CD14-positive monocyte (primary cell): ENCODE measurements around the gene SESN2. TPM values are rescaled to one million over a fixed set of nuclear protein-coding genes. Genes with fewer than 3 reads are reported as not detected.

Experiments used
- DNase-seq, 3 donors: peaks; one replicate each; pipeline ENCODE4 v3.0.0-alpha.2; 2011 to 2022
- H2AFZ ChIP-seq: 2 replicates; pipeline ENCODE4 v1.6.0; 2012; ENCODE audit warnings: mild to moderate bottlenecking, low read depth, low read length, inconsistent platforms; ENCODE audit not compliant: insufficient read depth, poor library complexity, severe bottlenecking
- H3K27ac ChIP-seq, 2 donors: 1 replicate in 1 of 2; 2 replicates in 1 of 2; pipeline ENCODE4 v1.5.1; 2012 to 2013; ENCODE audit warnings: low read length in 2 of 2, control low read depth in 1 of 2, inconsistent platforms in 1 of 2, low read depth in 1 of 2, mild to moderate bottlenecking in 1 of 2
- H3K27me3 ChIP-seq, 2 donors: one replicate each; pipeline versions ENCODE4 v1.6.0 to v1.6.1; 2011 to 2013; ENCODE audit warnings: low read length in 2 of 2; ENCODE audit not compliant: control insufficient read depth in 2 of 2, insufficient read depth in 2 of 2
- H3K36me3 ChIP-seq, 2 donors: replicated peaks in 1 of 2; 1 replicate in 1 of 2; 2 replicates in 1 of 2; pipeline versions ENCODE4 v1.5.1 to v1.6.1; 2012 to 2013; ENCODE audit warnings: low read length in 2 of 2, control low read depth in 1 of 2, inconsistent platforms in 1 of 2, mild to moderate bottlenecking in 1 of 2; ENCODE audit not compliant: insufficient read depth in 2 of 2, control insufficient read depth in 1 of 2
- H3K4me1 ChIP-seq, 2 donors: 1 replicate in 1 of 2; 2 replicates in 1 of 2; pipeline versions ENCODE4 v1.5.1 to v1.6.1; 2012 to 2013; ENCODE audit warnings: low read length in 2 of 2, control low read depth in 1 of 2, inconsistent platforms in 1 of 2, mild to moderate bottlenecking in 1 of 2, moderate library complexity in 1 of 2; ENCODE audit not compliant: insufficient read depth in 2 of 2, control insufficient read depth in 1 of 2
- H3K4me2 ChIP-seq: replicated peaks from 2 replicates; pipeline ENCODE3; 2012; ENCODE audit warnings: low read length, moderate library complexity, mild to moderate bottlenecking; ENCODE audit not compliant: poor library complexity, severe bottlenecking; ENCODE audit errors: extremely low read depth
- H3K4me3 ChIP-seq, 3 experiments: fragments of 200-600 bp in 1 of 3; sonication (generic) in 1 of 3; replicated peaks in 1 of 3; 1 replicate in 2 of 3; 2 replicates in 1 of 3; pipeline ENCODE4 v1.5.1; 2011 to 2013; ENCODE audit warnings: low read length in 3 of 3, mild to moderate bottlenecking in 3 of 3, control low read depth in 2 of 3, low read depth in 2 of 3, inconsistent platforms in 1 of 3, moderate library complexity in 1 of 3
- H3K79me2 ChIP-seq: 2 replicates; pipeline ENCODE4 v1.6.0; 2012; ENCODE audit warnings: mild to moderate bottlenecking, control low read depth, inconsistent platforms, low read length, moderate library complexity; ENCODE audit not compliant: insufficient read depth
- H3K9ac ChIP-seq: 2 replicates; pipeline ENCODE4 v1.6.0; 2017; ENCODE audit warnings: low read length, mild to moderate bottlenecking; ENCODE audit not compliant: insufficient read depth, poor library complexity, severe bottlenecking
- H3K9me3 ChIP-seq, 2 donors: replicated peaks in 1 of 2; 1 replicate in 1 of 2; 2 replicates in 1 of 2; pipeline versions ENCODE4 v1.5.1 to v1.6.1; 2012 to 2013; ENCODE audit warnings: low read length in 2 of 2, control low read depth in 1 of 2; ENCODE audit not compliant: control insufficient read depth in 1 of 2, insufficient read depth in 1 of 2
- H4K20me1 ChIP-seq: 2 replicates; pipeline ENCODE4 v1.6.0; 2012; ENCODE audit warnings: mild to moderate bottlenecking, low read length, control low read depth, moderate library complexity; ENCODE audit not compliant: insufficient read depth
- H3K27ac Mint-ChIP-seq, 7 donors: one replicate each; pipeline ENCODE4 v1.8.0; 2020; ENCODE audit warnings: mild to moderate bottlenecking in 7 of 7, mixed read lengths in 7 of 7, moderate library complexity in 6 of 7, inconsistent platforms in 2 of 7
- H3K27me3 Mint-ChIP-seq, 3 donors: one replicate each; pipeline ENCODE4 v1.8.0; 2021 to 2022; ENCODE audit warnings: low read depth in 3 of 3, mild to moderate bottlenecking in 3 of 3, mixed read lengths in 3 of 3, moderate library complexity in 3 of 3, inconsistent platforms in 1 of 3
- H3K36me3 Mint-ChIP-seq, 2 donors: one replicate each; pipeline ENCODE4 v1.8.0; 2020; ENCODE audit warnings: mixed read lengths in 2 of 2, inconsistent platforms in 1 of 2, mild to moderate bottlenecking in 1 of 2
- H3K4me1 Mint-ChIP-seq: one replicate; pipeline ENCODE4 v1.8.0; 2020; ENCODE audit warnings: mild to moderate bottlenecking, mixed read lengths
- H3K4me3 Mint-ChIP-seq, 2 donors: one replicate each; pipeline ENCODE4 v1.8.0; 2020; ENCODE audit warnings: mild to moderate bottlenecking in 2 of 2, mixed read lengths in 2 of 2, moderate library complexity in 1 of 2
- H3K9me3 Mint-ChIP-seq, 7 donors: one replicate each; pipeline ENCODE4 v1.8.0; 2020 to 2022; ENCODE audit warnings: mixed read lengths in 7 of 7, mild to moderate bottlenecking in 6 of 7, moderate library complexity in 6 of 7, inconsistent platforms in 2 of 7
- CTCF ChIP-seq: fragments of 200-600 bp; IDR thresholded peaks from one replicate; pipeline ENCODE4 v1.8.0; 2022; ENCODE audit warnings: antibody characterized with exemption, mild to moderate bottlenecking
- WGBS: methylation state at CpG from one replicate; pipeline ENCODE4 v1.1.5; 2013; ENCODE audit warnings: missing lambda C conversion rate; ENCODE audit not compliant: insufficient coverage; 5-methylcytosine and 5-hydroxymethylcytosine counted together
- intact Hi-C, 2 donors: fragments of 100-400 bp; cut with micrococcal nuclease; formaldehyde crosslinking; loops; one replicate each; pipeline versions ENCODE4 v1.15.0 to v1.15.1; 2023
- polyA plus RNA-seq, 3 donors: library from polyadenylated mRNA; depleted of rRNA in 1 of 3; unstranded in 2 of 3; stranded (reverse) in 1 of 3; fragments of 300-500 nt in 2 of 3; fragments of >200 nt in 1 of 3; fragmentation: Illumina TruSeq in 2 of 3; gene quantifications; 1 replicate in 2 of 3; 2 replicates in 1 of 3; pipeline ENCODE4 v1.2.3, GENCODE V29; 2012 to 2021

The SESN2 gene
- polyA plus RNA-seq, 3 donors = 5.0 to 15.7 (median 5.1) TPM

- intact Hi-C loops = no loop called here
- Mint-ChIP-seq H3K36me3 (peaks cover 6 to 15% of the 10 kb centered on the region in 2 donors), H3K9me3 (no peaks in the 10 kb centered on the region), H3K27ac (no peak overlapping the region), H3K4me3 (no peak overlapping the region), H3K4me1 (peaks cover 38% of the 10 kb centered on the region), H3K27me3 (peaks cover 0 to 5% (median 0%) of the 10 kb centered on the region in 3 donors)
- no peak for TF ChIP-seq CTCF
- Histone ChIP-seq H3K27me3 (no peaks in the 10 kb centered on the region), H3K4me1 (peaks cover 15 to 25% of the 10 kb centered on the region in 2 donors), H3K9ac (no peak overlapping the region), H4K20me1 (no peaks in the 10 kb centered on the region), H2AFZ (no peak overlapping the region), H3K79me2 (no peaks in the 10 kb centered on the region), H3K36me3 (peaks cover 0 to 10% of the 10 kb centered on the region in 2 donors), H3K4me3 (no peak overlapping the region), H3K4me2 (no peak overlapping the region), H3K27ac (no peak overlapping the region), H3K9me3 (no peaks in the 10 kb centered on the region)
- no CpG with 5 or more reads among the region's 2 CpGs for WGBS
- DNase-seq = no peak
Measured at GRCh38 chr1:28286111-28286510, 26.8 kb downstream of the SESN2 start.

- no peak overlapping the region for H3K9ac ChIP-seq
- H3K9me3 ChIP-seq = no peaks in the 10 kb centered on the region
- intact Hi-C loops = no loop called here
- no peak for TF ChIP-seq CTCF
- no peaks in the 10 kb centered on the region for H3K36me3 ChIP-seq
- peaks cover under 1 to 16% of the 10 kb centered on the region in 2 donors for H3K4me1 ChIP-seq
- no peaks in the 10 kb centered on the region for H3K79me2 ChIP-seq
- H3K27me3 Mint-ChIP-seq = peaks cover 0 to 2% (median 0%) of the 10 kb centered on the region in 3 donors
- peaks cover 31% of the 10 kb centered on the region for H3K4me1 Mint-ChIP-seq
- DNase-seq = no peak
- H3K27me3 ChIP-seq = no peaks in the 10 kb centered on the region
- 96% methylated on average over 5 of the region's 8 CpGs for WGBS
- no peak overlapping the region for H3K27ac Mint-ChIP-seq
- H3K36me3 Mint-ChIP-seq = no peaks in the 10 kb centered on the region
- no peak overlapping the region for H3K4me3 ChIP-seq
- no peak overlapping the region for H2AFZ ChIP-seq
- no peak overlapping the region for H3K4me3 Mint-ChIP-seq
- no peak overlapping the region for H3K27ac ChIP-seq
- no peaks in the 10 kb centered on the region for H3K9me3 Mint-ChIP-seq
- no peak overlapping the region for H3K4me2 ChIP-seq
- no peaks in the 10 kb centered on the region for H4K20me1 ChIP-seq
Measured at GRCh38 chr1:28288487-28288886, 29.2 kb downstream of the SESN2 start.
